Cardiac fibroblast (primary cell): ENCODE data around the gene TMEM255B.

Source experiments
- DNase-seq, 2 donors: peaks; one replicate each; pipeline versions ENCODE4 v3.0.0 to v3.0.0-alpha.2; 2010; ENCODE audit warnings: low read depth in 2 of 2
- H3K4me3 ChIP-seq, 2 donors: replicated peaks in 1 of 2; 1 replicate in 1 of 2; 2 replicates in 1 of 2; pipeline ENCODE4 v1.5.1; 2011; ENCODE audit warnings: low read depth in 2 of 2, low read length in 2 of 2, mild to moderate bottlenecking in 2 of 2, moderate library complexity in 1 of 2
- TF ChIP-seq, protein P1 (sequence below): IDR thresholded peaks from one replicate; pipeline ENCODE4 v1.5.1; 2011; ENCODE audit warnings: low read depth, mild to moderate bottlenecking, low read length, inconsistent platforms

TMEM255B gene

DNA sequence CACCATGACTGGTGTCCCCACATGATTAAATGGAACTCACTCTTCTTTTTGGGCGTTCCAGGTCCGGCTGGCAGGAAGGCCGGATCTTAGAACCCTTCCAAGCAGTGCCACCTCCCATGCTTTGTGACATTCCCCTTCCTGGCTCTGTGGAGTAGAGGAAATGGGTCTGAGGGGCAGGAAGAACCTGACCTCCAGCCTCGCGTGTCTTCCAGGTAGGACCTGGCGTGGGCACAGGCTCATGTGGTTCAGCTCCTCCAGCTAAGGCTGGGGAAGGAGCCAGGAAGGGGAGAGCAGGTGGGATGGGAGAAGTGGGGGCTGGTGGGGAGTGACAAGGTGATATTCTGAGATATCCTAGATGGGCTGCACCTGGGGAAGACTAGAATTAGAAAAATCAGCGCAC is 2.1 kb downstream of the TMEM255B start:
- TF ChIP-seq, protein P1, sequence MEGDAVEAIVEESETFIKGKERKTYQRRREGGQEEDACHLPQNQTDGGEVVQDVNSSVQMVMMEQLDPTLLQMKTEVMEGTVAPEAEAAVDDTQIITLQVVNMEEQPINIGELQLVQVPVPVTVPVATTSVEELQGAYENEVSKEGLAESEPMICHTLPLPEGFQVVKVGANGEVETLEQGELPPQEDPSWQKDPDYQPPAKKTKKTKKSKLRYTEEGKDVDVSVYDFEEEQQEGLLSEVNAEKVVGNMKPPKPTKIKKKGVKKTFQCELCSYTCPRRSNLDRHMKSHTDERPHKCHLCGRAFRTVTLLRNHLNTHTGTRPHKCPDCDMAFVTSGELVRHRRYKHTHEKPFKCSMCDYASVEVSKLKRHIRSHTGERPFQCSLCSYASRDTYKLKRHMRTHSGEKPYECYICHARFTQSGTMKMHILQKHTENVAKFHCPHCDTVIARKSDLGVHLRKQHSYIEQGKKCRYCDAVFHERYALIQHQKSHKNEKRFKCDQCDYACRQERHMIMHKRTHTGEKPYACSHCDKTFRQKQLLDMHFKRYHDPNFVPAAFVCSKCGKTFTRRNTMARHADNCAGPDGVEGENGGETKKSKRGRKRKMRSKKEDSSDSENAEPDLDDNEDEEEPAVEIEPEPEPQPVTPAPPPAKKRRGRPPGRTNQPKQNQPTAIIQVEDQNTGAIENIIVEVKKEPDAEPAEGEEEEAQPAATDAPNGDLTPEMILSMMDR: no peak
- no peak for DNase-seq
- H3K4me3 ChIP-seq: no peak overlapping the region

DNA sequence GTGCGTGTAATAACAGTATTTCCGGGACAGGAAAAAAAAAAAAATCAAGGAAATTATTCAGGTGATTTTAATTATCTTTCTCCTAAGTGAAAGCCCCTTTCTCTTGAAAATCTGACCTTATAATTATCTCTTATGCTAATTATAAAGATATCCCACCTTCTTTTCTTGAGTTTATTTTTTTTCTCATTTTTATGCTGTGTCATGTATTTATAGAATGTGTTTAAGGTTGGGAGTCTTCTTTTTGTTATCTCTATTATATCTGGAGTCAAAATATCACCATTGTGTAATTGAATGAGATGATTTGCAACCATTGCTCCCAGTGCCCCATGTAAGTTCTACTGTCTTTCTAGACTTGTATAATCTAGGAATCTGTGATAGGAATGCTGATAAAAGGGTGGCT is 3.0 kb downstream of the TMEM255B start:
- TF ChIP-seq, protein P1: no peak
- H3K4me3 ChIP-seq: no peak overlapping the region
- no peak for DNase-seq

DNA sequence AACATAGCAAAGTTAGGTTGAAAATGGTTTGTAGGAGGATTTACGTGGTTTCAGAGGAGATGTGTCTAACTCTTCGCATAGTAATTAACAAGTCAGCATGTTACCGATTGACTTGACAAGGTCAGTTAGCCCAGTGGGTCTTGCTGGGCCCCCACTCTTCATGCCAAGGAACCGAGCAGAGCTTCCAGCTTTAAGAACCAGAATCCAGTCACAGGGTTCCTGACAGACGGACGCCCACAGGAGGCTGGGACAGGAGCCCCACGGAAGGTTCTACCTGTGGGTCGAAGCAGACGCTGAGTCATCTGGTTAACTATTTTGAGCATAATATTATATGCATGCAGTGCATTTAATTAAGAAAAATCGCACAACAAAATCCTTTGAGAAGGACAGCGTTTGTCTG is 3.5 kb downstream of the TMEM255B start:
- TF ChIP-seq, protein P1: no peak
- DNase-seq: no peak
- no peak overlapping the region for H3K4me3 ChIP-seq

DNA sequence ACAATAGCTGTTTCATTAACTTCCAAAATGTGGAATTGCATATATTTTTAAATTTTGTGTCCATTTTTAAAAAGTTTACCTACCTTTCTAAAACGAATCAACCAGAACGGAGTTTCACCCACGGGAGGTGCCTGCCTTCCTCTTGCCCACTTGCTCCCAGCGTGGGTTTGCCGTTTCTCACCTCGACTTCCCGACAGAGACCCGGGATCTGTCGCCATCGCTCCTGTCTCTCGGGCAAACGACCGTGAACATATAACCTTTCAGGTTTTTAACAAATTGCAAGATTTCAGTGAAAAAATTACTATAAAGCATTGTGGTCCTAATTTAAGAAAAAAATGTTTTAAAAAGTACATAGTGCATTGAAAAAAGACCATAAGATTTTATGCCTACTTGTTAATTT is 4.2 kb downstream of the TMEM255B start:
- no peak for DNase-seq
- TF ChIP-seq, protein P1: no peak
- no peak overlapping the region for H3K4me3 ChIP-seq

DNA sequence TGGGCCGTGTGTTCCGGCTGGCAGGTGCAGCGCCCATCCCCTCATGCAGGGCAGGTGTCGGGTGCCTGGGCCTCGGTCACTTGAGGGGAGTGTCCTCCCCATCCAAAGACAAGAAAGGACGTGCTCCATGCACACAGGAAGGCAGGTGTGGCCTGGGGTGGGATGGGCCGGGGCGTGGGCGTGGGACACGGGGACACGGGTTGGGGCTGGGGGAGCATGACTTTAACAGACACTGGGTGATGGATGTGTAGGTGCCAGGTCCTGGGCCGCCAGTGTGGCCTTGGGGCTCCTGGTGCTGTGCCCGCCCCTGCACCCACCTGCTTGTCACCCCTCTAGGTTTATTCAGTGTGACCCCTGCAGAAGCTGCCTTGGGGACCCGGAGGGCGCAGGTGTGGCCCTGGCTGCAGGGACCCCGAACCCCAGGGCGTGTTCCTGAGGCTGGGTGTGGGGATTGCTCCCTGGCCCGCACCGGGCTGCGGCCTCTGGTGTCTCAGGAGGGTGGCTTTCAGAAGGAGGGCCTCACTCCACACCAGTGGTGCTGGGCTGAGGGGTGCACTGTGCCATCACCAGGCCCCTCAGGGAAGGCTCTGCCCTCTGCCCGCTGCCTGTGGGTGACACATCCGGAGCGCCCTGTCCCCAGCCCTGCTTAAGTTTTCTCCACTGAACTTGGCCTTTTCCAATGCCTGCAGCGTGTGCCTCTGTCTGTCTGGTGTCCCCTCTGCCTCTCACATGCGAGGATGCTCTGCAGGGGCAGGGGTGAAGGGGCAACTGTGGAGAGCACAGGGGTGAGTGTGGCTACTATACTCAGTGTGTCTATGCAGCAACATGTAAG is 5.2 kb downstream of the TMEM255B start:
- TF ChIP-seq, protein P1: no peak
- no peak for DNase-seq

DNA sequence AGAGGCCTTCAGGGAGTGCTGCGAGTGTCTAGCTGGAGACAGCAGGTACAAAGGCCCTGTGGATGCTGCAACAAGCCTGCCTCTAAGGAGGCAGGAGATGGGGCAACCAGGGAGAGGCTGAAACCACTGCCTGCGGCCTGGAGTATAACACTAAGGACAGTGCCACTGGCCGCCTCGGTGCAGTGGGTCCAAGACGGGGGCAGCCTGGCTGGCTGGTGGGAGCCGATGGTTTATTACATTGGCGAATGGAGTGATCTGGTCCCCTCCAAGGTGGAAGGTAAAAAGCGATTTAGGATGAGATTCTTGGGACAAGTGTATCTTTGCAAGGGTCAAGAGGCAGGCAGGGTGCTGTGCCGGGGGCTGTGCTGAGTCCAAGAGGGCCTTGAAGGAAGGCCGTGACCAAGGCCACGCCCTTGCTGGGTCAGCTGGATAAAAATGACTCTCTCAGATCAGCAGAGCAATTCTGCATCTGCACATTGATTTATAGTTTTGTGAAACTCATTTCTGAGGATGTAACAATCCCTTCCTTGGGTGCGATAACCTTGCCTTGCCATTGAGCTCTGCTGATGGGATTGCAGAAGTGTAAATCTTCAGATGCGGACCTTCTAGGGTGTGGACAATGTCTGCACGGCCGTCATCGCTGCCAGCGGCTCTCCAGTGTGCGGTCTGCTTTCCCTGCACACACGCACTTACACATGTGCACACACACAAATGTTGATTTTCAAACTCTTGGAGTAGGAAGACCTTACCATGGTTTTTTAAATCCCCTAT is 6.0 kb downstream of the TMEM255B start:
- H3K4me3 ChIP-seq: no peak overlapping the region
- no peak for DNase-seq
- TF ChIP-seq, protein P1: no peak

More for the DNA sequence above, 5.2 kb downstream of the TMEM255B start:
- H3K4me3 ChIP-seq: no peak overlapping the region
